Karpas-422 (cell line): ENCODE measurements around the gene RPS17. TPM values are rescaled to one million over a fixed set of nuclear protein-coding genes. Genes with fewer than 3 reads are reported as not detected.

Experiments
- DNase-seq: peaks from one replicate; pipeline ENCODE4 v3.0.0-alpha.2; 2015
- H2AFZ ChIP-seq: fragments of 200-600 bp; sonication (generic); 2 replicates; pipeline ENCODE4 v1.6.1; 2014; ENCODE audit warnings: antibody characterized with exemption, low read length, mixed read lengths
- H3K27ac ChIP-seq: fragments of 200-600 bp; sonication (generic); 2 replicates; pipeline ENCODE4 v1.5.1; 2014; ENCODE audit warnings: mild to moderate bottlenecking, low read length, moderate library complexity
- H3K27me3 ChIP-seq: fragments of 200-600 bp; sonication (generic); 2 replicates; pipeline ENCODE4 v1.6.1; 2014; ENCODE audit warnings: low read length, mixed read lengths
- H3K36me3 ChIP-seq: fragments of 200-600 bp; sonication (generic); 2 replicates; pipeline ENCODE4 v1.6.1; 2014; ENCODE audit warnings: low read length, mixed read lengths; ENCODE audit not compliant: insufficient read depth
- H3K4me1 ChIP-seq: fragments of 200-600 bp; sonication (generic); 2 replicates; pipeline ENCODE4 v1.6.1; 2014; ENCODE audit warnings: mild to moderate bottlenecking, low read length, mixed read lengths
- H3K4me2 ChIP-seq: fragments of 200-600 bp; sonication (generic); 2 replicates; pipeline ENCODE4 v1.6.1; 2014; ENCODE audit warnings: low read length, low read depth, mild to moderate bottlenecking; ENCODE audit not compliant: poor library complexity, severe bottlenecking
- H3K4me3 ChIP-seq: fragments of 200-600 bp; sonication (generic); 2 replicates; pipeline ENCODE4 v1.5.1; 2014; ENCODE audit warnings: mild to moderate bottlenecking, antibody characterized with exemption, low read length, mixed read lengths
- H3K79me2 ChIP-seq: fragments of 200-600 bp; sonication (generic); 2 replicates; pipeline ENCODE4 v1.6.1; 2014; ENCODE audit warnings: mild to moderate bottlenecking, low read length, mixed read lengths
- H3K9ac ChIP-seq: fragments of 200-600 bp; sonication (generic); 2 replicates; pipeline ENCODE4 v1.6.0; 2014; ENCODE audit warnings: low read length
- H3K9me2 ChIP-seq: fragments of 200-600 bp; sonication (generic), shearing (Covaris generic); replicated peaks from 2 replicates; pipeline ENCODE4 v1.6.0; 2014; ENCODE audit warnings: mild to moderate bottlenecking, low read length, moderate library complexity; ENCODE audit not compliant: insufficient read depth
- H3K9me3 ChIP-seq: fragments of 300-700, 200-600 bp; sonication (generic); 2 replicates; pipeline ENCODE4 v1.6.1; 2014; ENCODE audit warnings: low read length, mixed read lengths
- H4K20me1 ChIP-seq: fragments of 200-600 bp; sonication (generic); 2 replicates; pipeline ENCODE4 v1.6.1; 2014; ENCODE audit warnings: mild to moderate bottlenecking, antibody characterized with exemption, low read length, low read depth; ENCODE audit not compliant: insufficient read depth
- total RNA-seq: library from RNA; depleted of rRNA; stranded (reverse); fragments of >200 nt; shearing (Covaris generic); gene quantifications from 2 replicates; pipeline ENCODE4 v1.2.3, GENCODE V29; 2014; ENCODE audit warnings: low replicate concordance

The RPS17 gene
- total RNA-seq, 1 experiment from 2014 or later = 5,133 TPM

DNA sequence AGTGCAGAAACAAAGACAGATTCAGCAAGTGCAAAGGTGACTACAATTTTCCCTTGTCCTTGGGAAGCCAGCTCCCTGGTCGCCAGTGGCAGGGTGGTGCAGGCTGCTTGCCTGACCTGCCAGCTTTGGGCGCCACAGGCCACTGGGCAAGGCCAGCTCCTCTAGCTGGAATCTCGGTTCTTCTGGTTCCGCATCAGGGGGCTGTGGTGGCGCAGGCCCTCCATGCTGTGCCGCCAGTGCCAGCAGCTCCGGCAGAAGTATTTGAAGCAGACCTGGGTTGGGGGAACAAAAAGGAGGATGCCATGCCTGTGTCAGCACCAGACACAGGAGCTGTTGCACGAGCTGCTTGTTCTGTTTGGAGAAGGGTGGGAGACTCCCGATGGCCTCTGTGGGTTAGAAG, 4.2 kb upstream of the RPS17 start:
- Histone ChIP-seq H3K9me3 (no peaks in the 10 kb centered on the region), H3K9me2 (no peaks in the 10 kb centered on the region), H4K20me1 (peaks cover 6% of the 10 kb centered on the region; the same call in 1 of the 2 replicates), H3K4me3 (no peak overlapping the region), H3K36me3 (peaks cover 5% of the 10 kb centered on the region; the same call in 1 of the 2 replicates), H3K4me2 (no peak overlapping the region), H3K4me1 (peaks cover 5% of the 10 kb centered on the region), H2AFZ (no peak overlapping the region), H3K79me2 (peaks cover 15% of the 10 kb centered on the region), H3K27ac (no peak overlapping the region), H3K9ac (no peak overlapping the region), H3K27me3 (no peaks in the 10 kb centered on the region)
- DNase-seq = no peak

DNA sequence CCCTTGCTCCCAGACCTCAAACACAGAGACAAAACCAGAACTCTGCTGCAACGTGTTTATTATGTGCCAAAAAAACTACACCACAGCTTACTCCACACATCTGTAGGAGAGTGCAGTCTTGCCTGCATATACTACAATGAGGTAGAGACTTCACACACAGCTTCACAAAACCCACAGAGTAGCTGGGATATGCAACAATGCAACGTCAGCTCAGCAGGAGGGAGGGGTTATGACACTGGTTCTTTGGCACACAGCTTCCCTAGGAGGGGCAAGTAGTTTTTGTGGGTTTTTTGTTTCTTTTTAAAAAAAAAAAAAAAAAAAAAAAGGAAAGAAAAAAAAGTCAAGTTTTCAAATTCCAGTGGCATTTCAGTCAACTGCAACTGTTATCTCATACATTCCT, 2.9 kb upstream of the RPS17 start:
- H3K4me1 ChIP-seq = peaks cover 17% of the 10 kb centered on the region
- H2AFZ ChIP-seq = no peak overlapping the region
- H4K20me1 ChIP-seq = peaks cover 19% of the 10 kb centered on the region
- peaks cover 27% of the 10 kb centered on the region for H3K79me2 ChIP-seq
- H3K9me2 ChIP-seq = no peaks in the 10 kb centered on the region
- H3K27me3 ChIP-seq = no peaks in the 10 kb centered on the region
- H3K9ac ChIP-seq = no peak overlapping the region
- H3K4me2 ChIP-seq = no peak overlapping the region
- no peaks in the 10 kb centered on the region for H3K9me3 ChIP-seq
- peaks cover 18% of the 10 kb centered on the region for H3K36me3 ChIP-seq
- no peak overlapping the region for H3K27ac ChIP-seq
- no peak overlapping the region for H3K4me3 ChIP-seq
- DNase-seq = no peak

DNA sequence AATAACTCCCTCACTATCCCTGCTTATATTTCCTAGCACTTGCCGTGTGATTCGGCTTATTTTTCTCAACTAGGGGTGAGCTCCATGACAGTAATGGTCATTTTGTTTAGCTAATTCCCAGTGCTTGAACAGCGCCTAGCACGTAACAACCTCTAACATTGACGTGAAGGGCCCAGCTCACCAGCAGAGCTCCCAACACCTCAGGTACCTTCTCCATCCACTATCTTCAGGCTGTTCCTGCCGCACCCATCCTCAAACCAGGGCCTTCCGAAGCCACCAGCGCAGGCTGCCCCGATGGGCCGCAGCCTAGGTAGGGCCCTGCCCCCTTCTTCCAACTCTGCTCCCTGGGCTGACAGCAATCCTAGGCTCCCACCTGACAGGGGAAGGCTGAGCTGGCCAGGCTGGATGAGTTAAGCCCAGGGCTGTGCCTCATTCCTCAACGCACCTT, 751 bp upstream of the RPS17 start:
- H3K4me3 ChIP-seq = peak overlapping the region; percentile 99
- no peaks in the 10 kb centered on the region for H3K9me2 ChIP-seq
- peaks cover 19% of the 10 kb centered on the region for H3K4me1 ChIP-seq
- H3K9ac ChIP-seq = peak overlapping the region; percentile 82
- peak overlapping the region; percentile 88 for H2AFZ ChIP-seq
- peak overlapping the region; percentile 25; the same call in 1 of the 2 replicates for H3K27ac ChIP-seq
- no peak for DNase-seq
- no peaks in the 10 kb centered on the region for H3K9me3 ChIP-seq
- peak overlapping the region; percentile 95 for H3K4me2 ChIP-seq
- H3K27me3 ChIP-seq = no peaks in the 10 kb centered on the region
- peaks cover 39% of the 10 kb centered on the region for H3K36me3 ChIP-seq
- H3K79me2 ChIP-seq = peaks cover 32% of the 10 kb centered on the region
- H4K20me1 ChIP-seq = peaks cover 33% of the 10 kb centered on the region

DNA sequence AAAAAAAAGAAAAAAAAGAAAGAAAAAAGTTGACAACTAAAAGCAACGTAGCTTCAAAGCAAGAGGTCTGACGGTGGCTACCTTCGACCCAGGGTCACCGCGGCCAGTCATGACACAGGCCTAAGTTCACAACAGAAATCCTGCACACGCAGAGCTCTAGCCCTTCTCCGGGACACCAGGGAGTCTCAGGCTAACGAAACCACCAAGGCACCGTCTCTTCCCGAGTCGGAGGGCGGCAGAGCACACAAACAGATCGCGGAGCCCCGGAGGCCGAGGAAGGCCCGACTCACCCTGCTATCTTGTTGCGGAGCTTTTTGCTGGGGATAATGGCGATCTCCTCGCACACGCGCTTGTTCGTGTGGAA, 584 bp downstream of the RPS17 start:
- H3K36me3 ChIP-seq = peaks cover 44% of the 10 kb centered on the region
- H2AFZ ChIP-seq = no peak overlapping the region
- peaks cover 19% of the 10 kb centered on the region for H3K4me1 ChIP-seq
- H4K20me1 ChIP-seq = peaks cover 33% of the 10 kb centered on the region
- peaks cover 32% of the 10 kb centered on the region for H3K79me2 ChIP-seq
- peak overlapping the region; percentile 100 for H3K9ac ChIP-seq
- DNase-seq = peak; percentile 59
- H3K9me2 ChIP-seq = no peaks in the 10 kb centered on the region
- H3K27ac ChIP-seq = peak overlapping the region; percentile 86
- H3K27me3 ChIP-seq = no peaks in the 10 kb centered on the region
- peak overlapping the region; percentile 97 for H3K4me2 ChIP-seq
- H3K9me3 ChIP-seq = no peaks in the 10 kb centered on the region
- peak overlapping the region; percentile 99 for H3K4me3 ChIP-seq

DNA sequence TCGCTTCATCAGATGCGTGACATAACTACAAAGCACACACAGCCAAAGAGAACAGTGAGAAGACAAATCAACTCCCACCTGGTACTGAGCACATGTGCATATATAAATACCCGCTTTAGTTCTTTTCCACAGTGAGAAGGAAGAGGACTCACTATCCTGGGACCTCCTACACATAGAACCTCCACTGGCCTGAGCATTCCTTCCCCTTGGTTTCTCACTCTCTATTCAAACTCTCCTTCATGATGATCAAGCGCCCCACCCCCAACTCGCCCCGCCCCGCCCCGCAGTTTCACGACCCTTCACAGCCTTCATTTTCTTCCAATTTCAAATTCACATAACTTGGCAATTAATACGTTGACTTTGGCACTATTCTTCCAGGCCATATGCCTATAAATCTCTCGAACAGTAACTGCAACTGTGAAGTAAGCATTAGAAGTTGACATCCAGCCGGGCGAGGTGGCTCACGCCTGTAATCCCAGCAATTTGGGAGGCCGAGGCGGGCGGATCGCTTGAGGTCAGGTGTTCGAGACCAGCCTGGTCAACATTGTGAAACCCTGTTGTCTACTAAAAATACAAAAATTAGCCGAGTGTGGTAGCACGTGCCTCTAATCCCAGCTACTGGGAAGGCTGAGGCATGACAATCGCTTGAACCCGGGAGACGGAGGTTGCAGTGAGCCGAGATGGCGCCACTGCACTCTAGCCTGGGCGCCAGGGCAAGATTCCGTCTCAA, 1.1 kb downstream of the RPS17 start:
- DNase-seq = peak; percentile 47
- Histone ChIP-seq H3K4me3 (peak overlapping the region; percentile 99), H3K27ac (peak overlapping the region; percentile 86), H3K9ac (peak overlapping the region; percentile 100), H3K27me3 (no peaks in the 10 kb centered on the region), H3K79me2 (peaks cover 32% of the 10 kb centered on the region), H3K4me1 (peaks cover 19% of the 10 kb centered on the region), H3K4me2 (peak overlapping the region; percentile 97), H2AFZ (no peak overlapping the region), H3K36me3 (peaks cover 44% of the 10 kb centered on the region), H3K9me3 (no peaks in the 10 kb centered on the region), H3K9me2 (no peaks in the 10 kb centered on the region), H4K20me1 (peaks cover 35% of the 10 kb centered on the region)

DNA sequence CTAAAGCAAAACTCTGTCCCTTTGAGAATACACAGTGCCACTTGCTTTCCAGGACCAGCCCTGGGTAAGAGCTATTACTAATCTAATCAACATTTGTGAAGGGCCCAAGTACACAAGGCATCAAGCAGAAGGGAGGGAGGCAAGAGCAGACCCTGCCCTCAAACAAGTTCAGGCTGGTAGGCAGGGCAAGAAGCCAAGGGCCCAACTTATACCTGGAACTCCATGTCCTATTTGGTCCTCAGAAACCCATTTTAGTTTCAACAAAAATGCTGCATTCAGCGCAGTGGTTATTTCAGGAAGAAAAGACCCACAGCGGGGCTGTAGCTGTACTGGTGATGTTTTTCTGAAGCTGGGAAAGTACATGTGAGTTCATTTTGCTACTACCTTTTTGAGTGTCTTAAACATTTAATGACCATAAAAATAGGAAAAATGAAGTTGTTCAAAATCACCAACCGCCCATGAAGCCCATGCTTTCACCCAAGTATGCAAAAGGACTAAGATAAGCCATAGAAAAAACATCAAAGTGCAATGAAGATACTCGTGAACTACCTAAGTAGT, 2.8 kb downstream of the RPS17 start:
- Histone ChIP-seq H3K9ac (no peak overlapping the region), H3K27me3 (no peaks in the 10 kb centered on the region), H2AFZ (no peak overlapping the region), H4K20me1 (peaks cover 38% of the 10 kb centered on the region), H3K36me3 (peaks cover 44% of the 10 kb centered on the region), H3K4me1 (peaks cover 19% of the 10 kb centered on the region), H3K9me2 (no peaks in the 10 kb centered on the region), H3K27ac (no peak overlapping the region), H3K4me3 (no peak overlapping the region), H3K4me2 (peak overlapping the region; percentile 97), H3K9me3 (no peaks in the 10 kb centered on the region), H3K79me2 (peaks cover 32% of the 10 kb centered on the region)
- no peak for DNase-seq

DNA sequence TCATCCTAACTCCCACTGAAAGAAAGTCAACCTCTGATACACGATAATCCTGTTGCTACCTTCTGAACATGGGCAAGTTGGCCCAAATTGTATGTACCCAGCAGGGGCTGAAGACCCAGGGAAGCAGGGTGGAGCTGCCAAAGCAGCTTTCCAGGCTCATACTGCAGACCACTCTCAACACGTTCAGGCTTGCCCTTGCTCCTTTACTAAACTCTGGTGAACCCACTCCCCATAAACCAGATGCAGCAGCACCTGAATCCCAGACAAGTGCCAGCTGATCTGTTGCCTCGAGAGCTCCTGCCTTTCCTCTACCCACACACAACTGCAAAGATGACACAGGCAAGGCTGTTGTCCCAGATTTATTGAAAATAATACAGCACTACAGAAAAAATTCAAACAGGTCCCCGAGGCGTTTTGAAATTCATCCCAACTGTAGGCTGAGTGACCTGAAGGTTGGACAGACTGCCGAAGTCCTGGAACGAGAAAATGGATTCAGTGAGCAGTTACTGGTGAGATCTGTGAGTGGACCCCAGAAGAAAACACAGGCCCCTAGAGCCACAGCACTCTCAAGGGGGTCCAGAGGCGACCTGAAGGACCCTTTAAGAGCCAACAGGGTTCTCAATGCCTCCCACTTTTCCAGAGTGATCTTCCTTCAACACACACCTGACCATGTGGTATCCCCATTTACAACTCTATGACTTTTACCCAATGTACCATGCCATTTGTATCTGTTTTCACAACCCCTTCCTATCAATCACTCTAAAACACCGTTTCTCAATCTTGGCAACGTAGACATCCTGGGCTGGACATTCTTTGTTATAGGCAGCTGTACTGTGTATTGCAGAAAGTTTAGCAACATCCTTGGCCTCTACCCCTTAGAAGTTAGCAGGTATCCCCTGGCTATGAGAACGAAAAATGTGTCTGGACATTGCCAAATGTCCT, 3.6 kb downstream of the RPS17 start:
- Histone ChIP-seq H3K27ac (no peak overlapping the region), H3K4me1 (peaks cover 19% of the 10 kb centered on the region), H3K27me3 (no peaks in the 10 kb centered on the region), H3K9me3 (no peaks in the 10 kb centered on the region), H3K9me2 (no peaks in the 10 kb centered on the region), H3K4me3 (no peak overlapping the region), H3K79me2 (peaks cover 32% of the 10 kb centered on the region), H4K20me1 (peaks cover 38% of the 10 kb centered on the region), H3K4me2 (no peak overlapping the region), H3K36me3 (peaks cover 44% of the 10 kb centered on the region), H3K9ac (no peak overlapping the region), H2AFZ (no peak overlapping the region)
- DNase-seq = no peak
